ENCODE measurements around the gene ADGRL3.

- TF ChIP-seq, protein P1, sequence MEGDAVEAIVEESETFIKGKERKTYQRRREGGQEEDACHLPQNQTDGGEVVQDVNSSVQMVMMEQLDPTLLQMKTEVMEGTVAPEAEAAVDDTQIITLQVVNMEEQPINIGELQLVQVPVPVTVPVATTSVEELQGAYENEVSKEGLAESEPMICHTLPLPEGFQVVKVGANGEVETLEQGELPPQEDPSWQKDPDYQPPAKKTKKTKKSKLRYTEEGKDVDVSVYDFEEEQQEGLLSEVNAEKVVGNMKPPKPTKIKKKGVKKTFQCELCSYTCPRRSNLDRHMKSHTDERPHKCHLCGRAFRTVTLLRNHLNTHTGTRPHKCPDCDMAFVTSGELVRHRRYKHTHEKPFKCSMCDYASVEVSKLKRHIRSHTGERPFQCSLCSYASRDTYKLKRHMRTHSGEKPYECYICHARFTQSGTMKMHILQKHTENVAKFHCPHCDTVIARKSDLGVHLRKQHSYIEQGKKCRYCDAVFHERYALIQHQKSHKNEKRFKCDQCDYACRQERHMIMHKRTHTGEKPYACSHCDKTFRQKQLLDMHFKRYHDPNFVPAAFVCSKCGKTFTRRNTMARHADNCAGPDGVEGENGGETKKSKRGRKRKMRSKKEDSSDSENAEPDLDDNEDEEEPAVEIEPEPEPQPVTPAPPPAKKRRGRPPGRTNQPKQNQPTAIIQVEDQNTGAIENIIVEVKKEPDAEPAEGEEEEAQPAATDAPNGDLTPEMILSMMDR (IDR thresholded peaks at IDR 0.05), result no peak
- no peak for TF ChIP-seq POLR2A (IDR thresholded peaks at IDR 0.05)
Observed at GRCh38 chr4:61985426-61985825, 785.3 kb downstream of the ADGRL3 start.

Measured in transverse colon (tissue), 3 donors.